ENCODE data around the gene BACH2. TPM values are rescaled to one million over a fixed set of nuclear protein-coding genes. Genes with fewer than 3 reads are reported as not detected.

The BACH2 gene
- total and polyA plus RNA-seq, 9 of the 15 experiments (the other 6 are each of a cell fraction or from before 2014, with no cell fraction given) = 0.06 to 3.1 (median 0.59) TPM

DNA sequence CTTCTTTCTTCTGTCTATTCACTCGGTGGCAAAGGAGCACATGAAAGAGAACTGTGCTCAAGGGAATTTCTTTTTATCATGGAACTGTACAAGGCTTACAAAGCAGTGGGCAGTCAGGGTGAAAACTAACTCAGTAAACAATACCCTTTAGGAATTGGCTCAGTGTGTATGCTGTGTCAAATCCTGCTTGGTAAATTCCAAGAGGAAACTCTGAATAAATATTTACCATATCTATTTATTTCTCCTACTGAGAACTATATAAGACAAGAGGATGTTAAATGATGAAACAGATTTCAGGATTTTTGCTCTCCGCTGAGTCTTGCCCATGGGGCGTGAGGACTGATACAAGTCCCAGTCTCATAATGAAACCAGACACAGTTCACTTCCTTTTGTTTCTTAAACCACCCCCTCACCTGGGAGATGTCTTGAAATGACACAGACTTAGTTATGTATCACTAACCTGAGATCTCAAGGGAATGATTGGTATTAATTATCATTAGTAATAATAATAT is 188.8 kb downstream of the BACH2 start (continued):
- TF ChIP-seq, protein P1, sequence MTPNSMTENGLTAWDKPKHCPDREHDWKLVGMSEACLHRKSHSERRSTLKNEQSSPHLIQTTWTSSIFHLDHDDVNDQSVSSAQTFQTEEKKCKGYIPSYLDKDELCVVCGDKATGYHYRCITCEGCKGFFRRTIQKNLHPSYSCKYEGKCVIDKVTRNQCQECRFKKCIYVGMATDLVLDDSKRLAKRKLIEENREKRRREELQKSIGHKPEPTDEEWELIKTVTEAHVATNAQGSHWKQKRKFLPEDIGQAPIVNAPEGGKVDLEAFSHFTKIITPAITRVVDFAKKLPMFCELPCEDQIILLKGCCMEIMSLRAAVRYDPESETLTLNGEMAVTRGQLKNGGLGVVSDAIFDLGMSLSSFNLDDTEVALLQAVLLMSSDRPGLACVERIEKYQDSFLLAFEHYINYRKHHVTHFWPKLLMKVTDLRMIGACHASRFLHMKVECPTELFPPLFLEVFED (CRISPR knock-in tag; conservative IDR thresholded peaks at IDR 0.05) = no peak
- TF ChIP-seq, protein P2, sequence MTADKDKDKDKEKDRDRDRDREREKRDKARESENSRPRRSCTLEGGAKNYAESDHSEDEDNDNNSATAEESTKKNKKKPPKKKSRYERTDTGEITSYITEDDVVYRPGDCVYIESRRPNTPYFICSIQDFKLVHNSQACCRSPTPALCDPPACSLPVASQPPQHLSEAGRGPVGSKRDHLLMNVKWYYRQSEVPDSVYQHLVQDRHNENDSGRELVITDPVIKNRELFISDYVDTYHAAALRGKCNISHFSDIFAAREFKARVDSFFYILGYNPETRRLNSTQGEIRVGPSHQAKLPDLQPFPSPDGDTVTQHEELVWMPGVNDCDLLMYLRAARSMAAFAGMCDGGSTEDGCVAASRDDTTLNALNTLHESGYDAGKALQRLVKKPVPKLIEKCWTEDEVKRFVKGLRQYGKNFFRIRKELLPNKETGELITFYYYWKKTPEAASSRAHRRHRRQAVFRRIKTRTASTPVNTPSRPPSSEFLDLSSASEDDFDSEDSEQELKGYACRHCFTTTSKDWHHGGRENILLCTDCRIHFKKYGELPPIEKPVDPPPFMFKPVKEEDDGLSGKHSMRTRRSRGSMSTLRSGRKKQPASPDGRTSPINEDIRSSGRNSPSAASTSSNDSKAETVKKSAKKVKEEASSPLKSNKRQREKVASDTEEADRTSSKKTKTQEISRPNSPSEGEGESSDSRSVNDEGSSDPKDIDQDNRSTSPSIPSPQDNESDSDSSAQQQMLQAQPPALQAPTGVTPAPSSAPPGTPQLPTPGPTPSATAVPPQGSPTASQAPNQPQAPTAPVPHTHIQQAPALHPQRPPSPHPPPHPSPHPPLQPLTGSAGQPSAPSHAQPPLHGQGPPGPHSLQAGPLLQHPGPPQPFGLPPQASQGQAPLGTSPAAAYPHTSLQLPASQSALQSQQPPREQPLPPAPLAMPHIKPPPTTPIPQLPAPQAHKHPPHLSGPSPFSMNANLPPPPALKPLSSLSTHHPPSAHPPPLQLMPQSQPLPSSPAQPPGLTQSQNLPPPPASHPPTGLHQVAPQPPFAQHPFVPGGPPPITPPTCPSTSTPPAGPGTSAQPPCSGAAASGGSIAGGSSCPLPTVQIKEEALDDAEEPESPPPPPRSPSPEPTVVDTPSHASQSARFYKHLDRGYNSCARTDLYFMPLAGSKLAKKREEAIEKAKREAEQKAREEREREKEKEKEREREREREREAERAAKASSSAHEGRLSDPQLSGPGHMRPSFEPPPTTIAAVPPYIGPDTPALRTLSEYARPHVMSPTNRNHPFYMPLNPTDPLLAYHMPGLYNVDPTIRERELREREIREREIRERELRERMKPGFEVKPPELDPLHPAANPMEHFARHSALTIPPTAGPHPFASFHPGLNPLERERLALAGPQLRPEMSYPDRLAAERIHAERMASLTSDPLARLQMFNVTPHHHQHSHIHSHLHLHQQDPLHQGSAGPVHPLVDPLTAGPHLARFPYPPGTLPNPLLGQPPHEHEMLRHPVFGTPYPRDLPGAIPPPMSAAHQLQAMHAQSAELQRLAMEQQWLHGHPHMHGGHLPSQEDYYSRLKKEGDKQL (CRISPR knock-in tag; IDR thresholded peaks at IDR 0.05; ENCODE audit: borderline replicate concordance) = no peak
- TF ChIP-seq, protein P3, sequence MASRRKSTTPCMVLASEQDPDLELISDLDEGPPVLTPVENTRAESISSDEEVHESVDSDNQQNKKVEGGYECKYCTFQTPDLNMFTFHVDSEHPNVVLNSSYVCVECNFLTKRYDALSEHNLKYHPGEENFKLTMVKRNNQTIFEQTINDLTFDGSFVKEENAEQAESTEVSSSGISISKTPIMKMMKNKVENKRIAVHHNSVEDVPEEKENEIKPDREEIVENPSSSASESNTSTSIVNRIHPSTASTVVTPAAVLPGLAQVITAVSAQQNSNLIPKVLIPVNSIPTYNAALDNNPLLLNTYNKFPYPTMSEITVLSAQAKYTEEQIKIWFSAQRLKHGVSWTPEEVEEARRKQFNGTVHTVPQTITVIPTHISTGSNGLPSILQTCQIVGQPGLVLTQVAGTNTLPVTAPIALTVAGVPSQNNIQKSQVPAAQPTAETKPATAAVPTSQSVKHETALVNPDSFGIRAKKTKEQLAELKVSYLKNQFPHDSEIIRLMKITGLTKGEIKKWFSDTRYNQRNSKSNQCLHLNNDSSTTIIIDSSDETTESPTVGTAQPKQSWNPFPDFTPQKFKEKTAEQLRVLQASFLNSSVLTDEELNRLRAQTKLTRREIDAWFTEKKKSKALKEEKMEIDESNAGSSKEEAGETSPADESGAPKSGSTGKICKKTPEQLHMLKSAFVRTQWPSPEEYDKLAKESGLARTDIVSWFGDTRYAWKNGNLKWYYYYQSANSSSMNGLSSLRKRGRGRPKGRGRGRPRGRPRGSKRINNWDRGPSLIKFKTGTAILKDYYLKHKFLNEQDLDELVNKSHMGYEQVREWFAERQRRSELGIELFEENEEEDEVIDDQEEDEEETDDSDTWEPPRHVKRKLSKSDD (conservative IDR thresholded peaks at IDR 0.05; ENCODE audit: low read length) = no peak
- TF ChIP-seq TRIM24 (IDR thresholded peaks at IDR 0.05) = no peak
- TF ChIP-seq, protein P4, sequence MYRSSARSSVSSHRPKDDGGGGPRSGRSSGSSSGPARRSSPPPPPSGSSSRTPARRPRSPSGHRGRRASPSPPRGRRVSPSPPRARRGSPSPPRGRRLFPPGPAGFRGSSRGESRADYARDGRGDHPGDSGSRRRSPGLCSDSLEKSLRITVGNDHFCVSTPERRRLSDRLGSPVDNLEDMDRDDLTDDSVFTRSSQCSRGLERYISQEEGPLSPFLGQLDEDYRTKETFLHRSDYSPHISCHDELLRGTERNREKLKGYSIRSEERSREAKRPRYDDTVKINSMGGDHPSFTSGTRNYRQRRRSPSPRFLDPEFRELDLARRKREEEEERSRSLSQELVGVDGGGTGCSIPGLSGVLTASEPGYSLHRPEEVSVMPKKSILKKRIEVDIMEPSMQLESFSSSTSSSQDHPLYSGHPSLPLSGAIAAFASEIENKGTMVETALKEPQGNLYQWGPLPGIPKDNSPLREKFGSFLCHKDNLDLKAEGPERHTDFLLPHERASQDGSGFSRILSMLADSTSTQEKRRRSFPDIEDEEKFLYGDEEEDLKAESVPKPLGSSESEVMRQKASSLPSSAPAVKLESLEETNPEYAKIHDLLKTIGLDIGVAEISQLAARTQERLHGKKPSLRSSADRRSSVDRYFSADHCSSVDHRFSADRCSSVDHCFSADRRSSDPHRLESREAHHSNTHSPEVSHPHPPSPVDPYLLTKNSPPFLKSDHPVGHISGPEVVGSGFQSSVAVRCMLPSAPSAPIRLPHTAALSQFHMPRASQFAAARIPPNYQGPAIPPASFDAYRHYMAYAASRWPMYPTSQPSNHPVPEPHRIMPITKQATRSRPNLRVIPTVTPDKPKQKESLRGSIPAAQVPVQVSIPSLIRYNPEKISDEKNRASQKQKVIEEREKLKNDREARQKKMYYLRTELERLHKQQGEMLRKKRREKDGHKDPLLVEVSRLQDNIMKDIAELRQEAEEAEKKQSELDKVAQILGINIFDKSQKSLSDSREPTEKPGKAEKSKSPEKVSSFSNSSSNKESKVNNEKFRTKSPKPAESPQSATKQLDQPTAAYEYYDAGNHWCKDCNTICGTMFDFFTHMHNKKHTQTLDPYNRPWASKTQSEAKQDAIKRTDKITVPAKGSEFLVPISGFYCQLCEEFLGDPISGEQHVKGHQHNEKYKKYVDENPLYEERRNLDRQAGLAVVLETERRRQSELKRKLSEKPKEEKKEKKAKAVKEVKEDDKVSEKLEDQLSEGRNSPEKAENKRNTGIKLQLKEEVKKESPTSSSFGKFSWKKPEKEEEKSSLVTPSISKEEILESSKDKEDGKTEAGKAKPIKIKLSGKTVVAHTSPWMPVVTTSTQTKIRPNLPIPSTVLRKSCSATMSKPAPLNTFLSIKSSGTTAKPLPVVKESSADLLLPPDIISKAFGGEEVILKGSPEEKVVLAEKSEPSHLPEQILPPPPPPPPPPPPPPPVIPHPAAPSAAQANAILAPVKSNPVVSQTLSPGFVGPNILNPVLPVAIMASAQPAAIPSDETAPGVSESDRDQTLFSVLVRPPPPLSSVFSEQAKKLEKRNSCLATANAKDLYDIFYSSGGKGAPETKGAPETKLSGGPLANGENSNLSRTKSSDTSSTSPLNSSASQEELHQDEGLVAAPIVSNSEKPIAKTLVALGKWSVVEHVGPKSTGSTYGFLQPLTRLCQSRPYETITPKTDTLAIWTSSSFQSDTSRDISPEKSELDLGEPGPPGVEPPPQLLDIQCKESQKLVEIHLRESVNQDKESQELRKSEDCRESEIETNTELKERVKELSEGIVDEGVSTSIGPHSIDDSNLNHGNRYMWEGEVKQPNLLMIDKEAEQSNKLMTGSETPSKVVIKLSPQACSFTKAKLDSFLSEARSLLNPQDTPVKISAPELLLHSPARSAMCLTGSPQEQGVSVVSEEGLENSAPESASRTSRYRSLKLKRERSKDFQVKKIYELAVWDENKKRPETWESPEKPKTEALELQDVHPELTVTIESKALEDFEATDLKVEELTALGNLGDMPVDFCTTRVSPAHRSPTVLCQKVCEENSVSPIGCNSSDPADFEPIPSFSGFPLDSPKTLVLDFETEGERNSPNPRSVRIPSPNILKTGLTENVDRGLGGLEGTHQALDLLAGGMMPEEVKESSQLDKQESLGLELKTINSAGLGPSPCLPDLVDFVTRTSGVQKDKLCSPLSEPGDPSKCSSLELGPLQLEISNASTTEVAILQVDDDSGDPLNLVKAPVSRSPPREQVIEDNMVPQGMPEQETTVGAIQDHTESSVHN (IDR thresholded peaks at IDR 0.05; ENCODE audit: borderline replicate concordance in 1 of 2, low read depth in 1 of 2) = no peak

Data from K562 (cell line).